ENCODE measurements around the gene ZBTB20.

- TF ChIP-seq CTCF (IDR thresholded peaks at IDR 0.05; ENCODE audit: low read depth, low read length) (no peak), EZH2phosphoT487 (IDR thresholded peaks at IDR 0.05; ENCODE audit: low read depth) (no peak)
These were observed 65.6 kb downstream of the ZBTB20 start for GRCh38 chr3:115081444-115081843.

Measured in OCI-LY3 (cell line).